ENCODE measurements around the gene NELFCD. TPM values are rescaled to one million over a fixed set of nuclear protein-coding genes. Genes with fewer than 3 reads are reported as not detected.

The NELFCD gene
- total and polyA plus RNA-seq, 10 of the 15 experiments (the other 5 are each of a cell fraction or from before 2014, with no cell fraction given): 8.9 to 109 (median 82.9) TPM

DNA sequence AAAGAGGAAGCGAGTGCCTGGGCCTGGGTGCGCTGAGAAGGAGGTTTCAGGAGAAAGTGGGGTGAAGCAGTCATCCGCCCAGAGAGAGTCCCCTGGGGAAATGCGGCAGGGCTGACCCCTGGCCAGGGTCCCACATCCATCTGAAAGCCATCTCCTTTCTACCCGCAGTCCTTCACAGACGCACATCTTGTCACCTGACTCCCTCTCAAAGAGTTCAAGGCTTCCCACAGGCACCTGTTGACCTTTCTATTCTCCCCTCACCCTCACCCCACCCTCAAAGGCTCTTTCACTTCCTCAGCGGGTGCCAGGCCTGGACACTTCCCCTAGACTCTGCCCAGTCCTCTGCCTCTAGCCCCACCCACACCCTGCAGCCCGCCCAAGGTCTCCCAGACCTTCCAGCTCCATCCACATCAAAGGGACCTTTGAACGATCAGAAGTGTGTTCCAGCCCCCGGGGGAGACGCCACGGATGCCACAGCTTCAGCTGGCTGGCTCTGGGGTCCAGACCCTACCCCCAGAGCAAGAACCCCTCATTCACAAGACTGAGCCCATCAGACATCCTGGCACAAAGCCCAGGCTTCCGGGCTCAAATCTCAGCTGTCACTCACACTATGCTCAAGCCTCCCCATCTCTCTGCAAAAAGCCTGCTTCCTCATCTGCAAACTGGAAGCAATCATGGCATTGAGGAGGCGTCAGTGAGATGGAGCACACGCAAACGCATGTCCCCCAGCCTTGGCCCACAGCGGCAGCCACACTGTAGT, 23.9 kb downstream of the NELFCD start (continued):
- TF ChIP-seq E4F1 (IDR thresholded peaks at IDR 0.05; ENCODE audit: borderline replicate concordance, partially characterized antibody): no peak
- TF ChIP-seq FOXK2 (IDR thresholded peaks at IDR 0.05): peak; percentile 44
- no peak for TF ChIP-seq STAT1 (conservative IDR thresholded peaks at IDR 0.05)
- peak; percentile 91 to 93 for TF ChIP-seq BHLHE40 (IDR thresholded peaks at IDR 0.05; ENCODE audit: borderline replicate concordance in 1 of 2, low read depth in 2 of 2, low read length in 1 of 2)
- peak; percentile 40 for TF ChIP-seq CBFB (IDR thresholded peaks at IDR 0.05; ENCODE audit: low read depth)
- no peak for TF ChIP-seq NFYA (IDR thresholded peaks at IDR 0.05; ENCODE audit: borderline replicate concordance, low read depth, low read length)
- TF ChIP-seq TBL1XR1 (IDR thresholded peaks at IDR 0.05; ENCODE audit: low read depth, low read length): peak; percentile 96
- TF ChIP-seq HDAC6 (IDR thresholded peaks at IDR 0.05; ENCODE audit: unreplicated experiment): no peak
- TF ChIP-seq, protein P1, sequence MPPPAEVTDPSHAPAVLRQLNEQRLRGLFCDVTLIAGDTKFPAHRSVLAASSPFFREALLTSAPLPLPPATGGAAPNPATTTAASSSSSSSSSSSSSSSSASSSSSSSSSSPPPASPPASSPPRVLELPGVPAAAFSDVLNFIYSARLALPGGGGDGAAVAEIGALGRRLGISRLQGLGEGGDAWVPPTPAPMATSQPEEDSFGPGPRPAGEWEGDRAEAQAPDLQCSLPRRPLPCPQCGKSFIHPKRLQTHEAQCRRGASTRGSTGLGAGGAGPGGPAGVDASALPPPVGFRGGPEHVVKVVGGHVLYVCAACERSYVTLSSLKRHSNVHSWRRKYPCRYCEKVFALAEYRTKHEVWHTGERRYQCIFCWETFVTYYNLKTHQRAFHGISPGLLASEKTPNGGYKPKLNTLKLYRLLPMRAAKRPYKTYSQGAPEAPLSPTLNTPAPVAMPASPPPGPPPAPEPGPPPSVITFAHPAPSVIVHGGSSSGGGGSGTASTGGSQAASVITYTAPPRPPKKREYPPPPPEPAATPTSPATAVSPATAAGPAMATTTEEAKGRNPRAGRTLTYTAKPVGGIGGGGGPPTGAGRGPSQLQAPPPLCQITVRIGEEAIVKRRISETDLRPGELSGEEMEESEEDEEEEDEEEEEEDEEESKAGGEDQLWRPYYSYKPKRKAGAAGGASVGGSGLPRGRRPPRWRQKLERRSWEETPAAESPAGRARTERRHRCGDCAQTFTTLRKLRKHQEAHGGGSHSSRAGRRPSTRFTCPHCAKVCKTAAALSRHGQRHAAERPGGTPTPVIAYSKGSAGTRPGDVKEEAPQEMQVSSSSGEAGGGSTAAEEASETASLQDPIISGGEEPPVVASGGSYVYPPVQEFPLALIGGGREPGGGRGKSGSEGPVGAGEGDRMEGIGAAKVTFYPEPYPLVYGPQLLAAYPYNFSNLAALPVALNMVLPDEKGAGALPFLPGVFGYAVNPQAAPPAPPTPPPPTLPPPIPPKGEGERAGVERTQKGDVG (CRISPR knock-in tag; IDR thresholded peaks at IDR 0.05): no peak
- TF ChIP-seq PAX8 (IDR thresholded peaks at IDR 0.05): no peak
- no peak for TF ChIP-seq YBX1 (IDR thresholded peaks at IDR 0.05)
- TF ChIP-seq ZBTB33 (IDR thresholded peaks at IDR 0.05): no peak
- TF ChIP-seq PKNOX1 (IDR thresholded peaks at IDR 0.05): peak; percentile 98
- TF ChIP-seq SPI1 (IDR thresholded peaks at IDR 0.05; ENCODE audit: borderline replicate concordance, insufficient read depth, low read depth, low read length): peak; percentile 93
- peak; percentile 91 for TF ChIP-seq PAX5 (IDR thresholded peaks at IDR 0.05; ENCODE audit: borderline replicate concordance, low read depth, low read length)
- peak; percentile 76 for TF ChIP-seq TAF1 (IDR thresholded peaks at IDR 0.05; ENCODE audit: borderline replicate concordance, low read depth, low read length)
- TF ChIP-seq, protein P2, sequence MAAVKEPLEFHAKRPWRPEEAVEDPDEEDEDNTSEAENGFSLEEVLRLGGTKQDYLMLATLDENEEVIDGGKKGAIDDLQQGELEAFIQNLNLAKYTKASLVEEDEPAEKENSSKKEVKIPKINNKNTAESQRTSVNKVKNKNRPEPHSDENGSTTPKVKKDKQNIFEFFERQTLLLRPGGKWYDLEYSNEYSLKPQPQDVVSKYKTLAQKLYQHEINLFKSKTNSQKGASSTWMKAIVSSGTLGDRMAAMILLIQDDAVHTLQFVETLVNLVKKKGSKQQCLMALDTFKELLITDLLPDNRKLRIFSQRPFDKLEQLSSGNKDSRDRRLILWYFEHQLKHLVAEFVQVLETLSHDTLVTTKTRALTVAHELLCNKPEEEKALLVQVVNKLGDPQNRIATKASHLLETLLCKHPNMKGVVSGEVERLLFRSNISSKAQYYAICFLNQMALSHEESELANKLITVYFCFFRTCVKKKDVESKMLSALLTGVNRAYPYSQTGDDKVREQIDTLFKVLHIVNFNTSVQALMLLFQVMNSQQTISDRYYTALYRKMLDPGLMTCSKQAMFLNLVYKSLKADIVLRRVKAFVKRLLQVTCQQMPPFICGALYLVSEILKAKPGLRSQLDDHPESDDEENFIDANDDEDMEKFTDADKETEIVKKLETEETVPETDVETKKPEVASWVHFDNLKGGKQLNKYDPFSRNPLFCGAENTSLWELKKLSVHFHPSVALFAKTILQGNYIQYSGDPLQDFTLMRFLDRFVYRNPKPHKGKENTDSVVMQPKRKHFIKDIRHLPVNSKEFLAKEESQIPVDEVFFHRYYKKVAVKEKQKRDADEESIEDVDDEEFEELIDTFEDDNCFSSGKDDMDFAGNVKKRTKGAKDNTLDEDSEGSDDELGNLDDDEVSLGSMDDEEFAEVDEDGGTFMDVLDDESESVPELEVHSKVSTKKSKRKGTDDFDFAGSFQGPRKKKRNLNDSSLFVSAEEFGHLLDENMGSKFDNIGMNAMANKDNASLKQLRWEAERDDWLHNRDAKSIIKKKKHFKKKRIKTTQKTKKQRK (IDR thresholded peaks at IDR 0.05; ENCODE audit: low read depth, low read length): no peak
